Ishikawa (cell line): Measurements from ENCODE around the gene ERCC6L2.

Experiments
- CEBPB ChIP-seq: IDR thresholded peaks from 2 replicates; pipeline ENCODE4 v1.6.1; 2012
- CREB1 ChIP-seq: IDR thresholded peaks from 2 replicates; pipeline ENCODE4 v1.6.1; 2012; ENCODE audit warnings: low read depth
- EP300 ChIP-seq: IDR thresholded peaks from 2 replicates; pipeline ENCODE4 v1.6.1; 2012; ENCODE audit warnings: borderline replicate concordance
- MAX ChIP-seq: IDR thresholded peaks from 2 replicates; pipeline ENCODE4 v1.6.1; 2012
- RAD21 ChIP-seq: IDR thresholded peaks from 2 replicates; pipeline ENCODE4 v1.6.1; 2012; ENCODE audit warnings: low read depth
- REST ChIP-seq: IDR thresholded peaks from 2 replicates; pipeline ENCODE4 v1.6.1; 2012; ENCODE audit warnings: low read depth, mild to moderate bottlenecking
- TAF1 ChIP-seq: IDR thresholded peaks from 2 replicates; pipeline ENCODE4 v1.6.1; 2012; ENCODE audit warnings: low read depth, mild to moderate bottlenecking
- TEAD4 ChIP-seq: IDR thresholded peaks from 2 replicates; pipeline ENCODE4 v1.6.1; 2012
- USF1 ChIP-seq: IDR thresholded peaks from 2 replicates; pipeline ENCODE4 v1.6.1; 2012
- YY1 ChIP-seq: IDR thresholded peaks from 2 replicates; pipeline ENCODE4 v1.6.1; 2012; ENCODE audit warnings: low read depth
- ZBTB7A ChIP-seq: IDR thresholded peaks from 2 replicates; pipeline ENCODE4 v1.6.1; 2012; ENCODE audit warnings: low read depth

GRCh38 chr9:95912773-95913172 lies 37.3 kb downstream of the ERCC6L2 start:
- TF ChIP-seq USF1 (no peak), ZBTB7A (no peak), TAF1 (no peak), YY1 (no peak), EP300 (no peak), TEAD4 (no peak), CEBPB (no peak), CREB1 (no peak), RAD21 (no peak), MAX (no peak), REST (no peak)
